OCI-LY3 (cell line): ENCODE measurements around the gene MYL2.

Experiments
- H2AFZ ChIP-seq: fragments of 200-600, 300-600 bp; shearing (Covaris generic); 2 replicates; pipeline ENCODE4 v1.6.0; 2014; ENCODE audit warnings: antibody characterized with exemption, low read depth, low read length
- H3K27ac ChIP-seq: fragments of 200-600, 300-600 bp; sonication (generic); 2 replicates; pipeline ENCODE4 v1.5.1; 2014; ENCODE audit warnings: mild to moderate bottlenecking, low read length, moderate library complexity, mixed read lengths
- H3K27me3 ChIP-seq: fragments of 200-600, 300-600 bp; sonication (generic); 2 replicates; pipeline ENCODE4 v1.6.1; 2014; ENCODE audit warnings: low read depth, low read length, mixed read lengths
- H3K36me3 ChIP-seq: fragments of 200-600, 300-600 bp; sonication (generic); replicated peaks from 2 replicates; pipeline ENCODE3; 2014; ENCODE audit warnings: low read depth, low read length, mixed read lengths
- H3K4me1 ChIP-seq: fragments of 300-600, 200-600 bp; sonication (generic); 2 replicates; pipeline ENCODE4 v1.6.1; 2014; ENCODE audit warnings: low read length, mixed read lengths
- H3K4me2 ChIP-seq: fragments of 200-600, 300-600 bp; sonication (generic); 2 replicates; pipeline ENCODE4 v1.6.1; 2014; ENCODE audit warnings: low read length, mixed read lengths
- H3K4me3 ChIP-seq: fragments of 300-600, 200-600 bp; sonication (generic); 2 replicates; pipeline ENCODE4 v1.5.1; 2014; ENCODE audit warnings: antibody characterized with exemption, mild to moderate bottlenecking, low read length, moderate library complexity
- H3K79me2 ChIP-seq: fragments of 300-600, 200-600 bp; shearing (Covaris generic); 2 replicates; pipeline ENCODE4 v1.6.1; 2014; ENCODE audit warnings: mild to moderate bottlenecking, low read length, mixed read lengths
- H3K9ac ChIP-seq: fragments of 300-600, 200-600 bp; shearing (Covaris generic); 2 replicates; pipeline ENCODE4 v1.6.0; 2014; ENCODE audit warnings: mild to moderate bottlenecking, low read length, moderate library complexity
- H3K9me3 ChIP-seq: fragments of 200-600, 300-600 bp; shearing (Covaris generic); 2 replicates; pipeline ENCODE4 v1.6.1; 2014; ENCODE audit warnings: low read length, mixed read lengths; ENCODE audit not compliant: insufficient read depth
- H4K20me1 ChIP-seq: fragments of 200-600, 300-600 bp; sonication (generic); 2 replicates; pipeline ENCODE4 v1.6.1; 2016; ENCODE audit warnings: low read length, mixed read lengths; ENCODE audit not compliant: insufficient read depth
- CTCF ChIP-seq: fragments of 200-600, 300-600 bp; sonication (generic); IDR thresholded peaks from 2 replicates; pipeline ENCODE4 v1.5.1; 2014; ENCODE audit warnings: antibody characterized with exemption, low read length, low read depth
- EZH2phosphoT487 ChIP-seq: fragments of 200-600 bp; shearing (Covaris generic); IDR thresholded peaks from 2 replicates; pipeline ENCODE4 v1.6.1; 2018; ENCODE audit warnings: antibody characterized with exemption, mixed run types, low read depth

Gene MYL2

GRCh38 chr12:110929818-110930217, 9.4 kb upstream of the MYL2 start:
- H2AFZ ChIP-seq = no peak overlapping the region
- no peaks in the 10 kb centered on the region for H3K9me3 ChIP-seq
- H3K27me3 ChIP-seq = 0 out of 2 replicates have a peak, but pooled peaks cover 5% of the 10 kb centered on the region
- no peak overlapping the region for H3K27ac ChIP-seq
- no peaks in the 10 kb centered on the region for H3K79me2 ChIP-seq
- H3K4me1 ChIP-seq = no peaks in the 10 kb centered on the region
- no peak overlapping the region for H3K4me3 ChIP-seq
- H3K4me2 ChIP-seq = no peak overlapping the region
- TF ChIP-seq CTCF (no peak), EZH2phosphoT487 (no peak)
- no peaks in the 10 kb centered on the region for H4K20me1 ChIP-seq
- no peak overlapping the region for H3K9ac ChIP-seq
- no peaks in the 10 kb centered on the region for H3K36me3 ChIP-seq

DNA sequence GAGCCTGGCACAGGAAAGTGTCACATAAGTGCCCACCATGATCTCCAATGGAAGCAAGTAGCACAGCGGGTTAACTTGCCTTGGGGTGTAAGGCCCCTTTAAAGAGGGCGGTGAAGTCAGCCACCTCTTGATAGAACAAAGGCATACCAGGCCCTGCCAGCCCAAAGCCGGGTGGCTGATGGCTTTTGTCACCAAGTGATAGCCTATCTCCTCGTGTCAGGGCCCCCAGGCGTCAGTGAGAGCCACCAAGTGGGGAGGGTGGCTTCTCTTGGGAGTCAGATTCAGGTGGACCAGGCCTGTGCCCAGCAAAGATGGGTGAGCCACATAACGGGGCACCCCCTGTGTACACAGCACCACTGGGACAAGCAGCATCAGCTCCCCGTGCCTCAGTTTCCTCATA, 8.3 kb upstream of the MYL2 start:
- H3K36me3 ChIP-seq = no peaks in the 10 kb centered on the region
- no peak overlapping the region for H3K9ac ChIP-seq
- TF ChIP-seq EZH2phosphoT487 = no peak
- TF ChIP-seq CTCF = no peak
- H3K4me3 ChIP-seq = no peak overlapping the region
- no peaks in the 10 kb centered on the region for H3K9me3 ChIP-seq
- no peaks in the 10 kb centered on the region for H3K4me1 ChIP-seq
- H2AFZ ChIP-seq = no peak overlapping the region
- 0 out of 2 replicates have a peak, but pooled peaks cover 5% of the 10 kb centered on the region for H3K27me3 ChIP-seq
- H3K4me2 ChIP-seq = no peak overlapping the region
- no peaks in the 10 kb centered on the region for H4K20me1 ChIP-seq
- no peaks in the 10 kb centered on the region for H3K79me2 ChIP-seq
- H3K27ac ChIP-seq = no peak overlapping the region

DNA sequence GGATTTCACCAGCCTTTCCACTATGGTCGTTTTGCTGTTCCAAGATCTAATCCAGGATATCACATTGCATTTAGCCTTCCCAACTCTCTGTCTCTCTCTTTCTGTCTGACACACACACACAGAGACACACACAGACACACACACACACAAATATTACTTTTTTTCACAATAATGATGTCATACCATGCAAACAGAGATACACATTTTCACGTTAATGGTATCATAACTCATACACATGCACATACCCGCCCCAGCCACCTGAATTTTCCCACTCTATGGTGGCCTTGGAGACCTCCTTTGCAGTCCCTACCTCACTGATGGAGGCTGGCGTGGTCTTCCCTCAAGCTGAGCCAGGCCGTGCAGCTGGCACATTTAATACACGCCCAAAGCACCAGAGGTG, 7.2 kb upstream of the MYL2 start:
- no peak overlapping the region for H3K4me3 ChIP-seq
- H4K20me1 ChIP-seq = no peaks in the 10 kb centered on the region
- no peak overlapping the region for H3K9ac ChIP-seq
- no peak overlapping the region for H3K4me2 ChIP-seq
- no peak overlapping the region for H2AFZ ChIP-seq
- TF ChIP-seq EZH2phosphoT487 = no peak
- TF ChIP-seq CTCF = no peak
- no peak overlapping the region for H3K27ac ChIP-seq
- 0 out of 2 replicates have a peak, but pooled peaks cover 5% of the 10 kb centered on the region for H3K27me3 ChIP-seq
- no peaks in the 10 kb centered on the region for H3K36me3 ChIP-seq
- H3K9me3 ChIP-seq = no peaks in the 10 kb centered on the region
- no peaks in the 10 kb centered on the region for H3K4me1 ChIP-seq
- H3K79me2 ChIP-seq = no peaks in the 10 kb centered on the region

DNA sequence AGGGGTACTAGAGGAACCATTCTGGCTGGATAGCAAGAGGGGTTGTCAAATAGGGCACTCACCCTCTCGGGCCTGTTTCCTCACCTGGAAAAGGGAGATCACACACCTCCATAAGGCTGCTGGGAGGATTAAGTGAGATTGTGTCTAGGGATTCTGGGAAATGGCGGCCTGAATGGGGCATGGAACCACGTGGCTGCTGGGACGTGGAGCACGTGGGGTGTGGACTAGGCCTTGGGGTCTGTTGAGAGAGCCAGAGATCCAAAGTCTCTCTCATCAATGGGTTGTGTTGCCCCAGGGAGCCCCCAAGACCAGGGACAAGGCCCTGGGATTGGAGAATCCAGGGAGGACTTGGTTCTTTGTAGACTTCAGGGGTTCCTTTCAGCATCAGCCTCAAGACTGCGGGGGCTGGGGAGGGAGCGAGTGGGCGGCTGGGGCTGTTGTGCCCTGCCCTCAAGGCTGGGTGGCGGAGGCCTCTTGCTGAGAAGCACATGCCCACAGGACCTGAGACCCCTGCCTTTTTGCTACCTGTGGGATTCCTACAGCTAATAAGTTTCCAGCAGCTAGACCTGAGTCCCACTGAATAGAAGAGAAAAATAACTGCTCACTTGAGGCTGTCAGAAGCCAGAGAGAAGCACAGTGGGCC, 3.4 kb upstream of the MYL2 start:
- Histone ChIP-seq H3K79me2 (no peaks in the 10 kb centered on the region), H3K36me3 (no peaks in the 10 kb centered on the region), H3K9ac (no peak overlapping the region), H3K4me3 (no peak overlapping the region), H4K20me1 (no peaks in the 10 kb centered on the region), H3K27me3 (0 out of 2 replicates have a peak, but pooled peaks cover 5% of the 10 kb centered on the region), H3K27ac (no peak overlapping the region), H3K4me2 (no peak overlapping the region), H3K9me3 (no peaks in the 10 kb centered on the region), H3K4me1 (no peaks in the 10 kb centered on the region), H2AFZ (no peak overlapping the region)
- TF ChIP-seq CTCF = no peak
- no peak for TF ChIP-seq EZH2phosphoT487
